IMR-90 (cell line): ENCODE results near the gene TPSD1.
A peak's percentile ranks its signal among the peaks of the same experiment; 100 is the strongest.

Experiments used
- BHLHE40 ChIP-seq: fragments of 150-350 bp; IDR thresholded peaks from 2 replicates; pipeline ENCODE4 v1.6.1; 2016; ENCODE audit warnings: mild to moderate bottlenecking, low read depth, low read length
- CEBPB ChIP-seq: IDR thresholded peaks from 2 replicates; pipeline ENCODE4 v1.6.1; 2012; ENCODE audit warnings: low read depth, low read length, improper control_type of control experiment
- CHD1 ChIP-seq: IDR thresholded peaks from 2 replicates; pipeline ENCODE4 v1.6.1; 2012; ENCODE audit warnings: low read depth, low read length, improper control_type of control experiment
- MAFK ChIP-seq: IDR thresholded peaks from 2 replicates; pipeline ENCODE4 v1.6.1; 2012; ENCODE audit warnings: low read depth, low read length, improper control_type of control experiment
- MXI1 ChIP-seq: IDR thresholded peaks from 2 replicates; pipeline ENCODE4 v1.6.1; 2012; ENCODE audit warnings: low read depth, mild to moderate bottlenecking, low read length, moderate library complexity, borderline replicate concordance
- POLR2A ChIP-seq: IDR thresholded peaks from 2 replicates; pipeline ENCODE4 v1.6.1; 2012; ENCODE audit warnings: mild to moderate bottlenecking, low read depth, low read length
- RAD21 ChIP-seq: IDR thresholded peaks from 2 replicates; pipeline ENCODE4 v1.6.1; 2012; ENCODE audit warnings: low read length, improper control_type of control experiment
- RFX5 ChIP-seq: IDR thresholded peaks from 2 replicates; pipeline ENCODE4 v1.8.0; 2012; ENCODE audit warnings: low read depth, mild to moderate bottlenecking, low read length, moderate library complexity
- TF ChIP-seq, protein P1 (sequence below): conservative IDR thresholded peaks from 2 replicates; pipeline ENCODE4 v1.5.1; 2012; ENCODE audit warnings: mild to moderate bottlenecking, low read depth, low read length, improper control_type of control experiment

- TF ChIP-seq, protein P1, sequence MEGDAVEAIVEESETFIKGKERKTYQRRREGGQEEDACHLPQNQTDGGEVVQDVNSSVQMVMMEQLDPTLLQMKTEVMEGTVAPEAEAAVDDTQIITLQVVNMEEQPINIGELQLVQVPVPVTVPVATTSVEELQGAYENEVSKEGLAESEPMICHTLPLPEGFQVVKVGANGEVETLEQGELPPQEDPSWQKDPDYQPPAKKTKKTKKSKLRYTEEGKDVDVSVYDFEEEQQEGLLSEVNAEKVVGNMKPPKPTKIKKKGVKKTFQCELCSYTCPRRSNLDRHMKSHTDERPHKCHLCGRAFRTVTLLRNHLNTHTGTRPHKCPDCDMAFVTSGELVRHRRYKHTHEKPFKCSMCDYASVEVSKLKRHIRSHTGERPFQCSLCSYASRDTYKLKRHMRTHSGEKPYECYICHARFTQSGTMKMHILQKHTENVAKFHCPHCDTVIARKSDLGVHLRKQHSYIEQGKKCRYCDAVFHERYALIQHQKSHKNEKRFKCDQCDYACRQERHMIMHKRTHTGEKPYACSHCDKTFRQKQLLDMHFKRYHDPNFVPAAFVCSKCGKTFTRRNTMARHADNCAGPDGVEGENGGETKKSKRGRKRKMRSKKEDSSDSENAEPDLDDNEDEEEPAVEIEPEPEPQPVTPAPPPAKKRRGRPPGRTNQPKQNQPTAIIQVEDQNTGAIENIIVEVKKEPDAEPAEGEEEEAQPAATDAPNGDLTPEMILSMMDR = peak; percentile 76
- TF ChIP-seq BHLHE40 = no peak
- no peak for TF ChIP-seq MAFK
- no peak for TF ChIP-seq POLR2A
- TF ChIP-seq RAD21 = peak; percentile 50
- TF ChIP-seq CEBPB = no peak
- TF ChIP-seq MXI1 = no peak
- TF ChIP-seq CHD1 = no peak
- TF ChIP-seq RFX5 = no peak
Measured at GRCh38 chr16:1300664-1301476, 45.0 kb downstream of the TPSD1 start.
